HG02973 (cell line): ENCODE measurements around the gene ABI2.
"Not testable (repeated sequence)": the region's sequence is repeated elsewhere in the genome, so short reads cannot be mapped to it uniquely, and the experiment has no call there.

ENCODE experiments used
- ATAC-seq: cut with Tn5 transposase; IDR thresholded peaks from one replicate; pipeline ENCODE4 v1.9.1; 2021; ENCODE audit warnings: moderate library complexity; ENCODE audit not compliant: unreplicated experiment

Gene ABI2

DNA sequence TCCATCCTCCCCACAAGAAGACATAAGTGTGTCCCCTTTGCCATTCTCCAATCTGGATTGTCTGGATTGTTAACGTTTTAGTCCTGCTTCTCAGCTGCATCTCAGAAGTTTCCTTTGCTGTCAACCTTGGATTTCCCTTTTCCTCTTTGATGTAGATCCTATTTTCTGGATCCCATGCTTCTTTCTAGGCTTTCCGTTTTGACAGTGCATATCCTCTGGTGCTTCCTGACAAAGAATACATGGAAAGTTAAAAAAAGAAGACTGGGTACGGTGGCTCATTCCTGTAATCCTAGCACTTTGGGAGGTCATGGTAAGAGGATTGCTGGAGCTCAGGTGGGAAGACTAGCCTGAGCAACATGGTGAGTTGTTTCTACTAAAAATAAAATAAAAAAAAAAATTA, 26.8 kb downstream of the ABI2 start:
- no peak for ATAC-seq

DNA sequence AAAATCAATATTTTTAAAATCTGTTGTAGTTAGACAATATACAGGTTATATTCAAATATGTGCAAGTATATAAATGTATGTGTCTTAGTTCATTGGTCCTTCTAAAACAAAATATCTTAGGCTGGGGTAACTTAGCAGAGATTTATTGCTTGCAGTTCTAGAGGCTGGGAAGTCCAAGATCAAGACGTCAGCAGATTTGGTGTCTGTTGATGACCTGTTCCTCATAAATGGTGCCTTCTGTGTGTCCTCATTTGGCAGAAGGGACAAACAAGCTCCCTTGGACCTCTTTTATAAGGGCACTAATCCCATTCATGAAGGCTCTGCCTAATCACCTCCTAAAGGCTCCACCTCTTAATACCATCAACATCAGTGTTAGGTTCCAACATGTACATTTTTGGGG, 31.3 kb downstream of the ABI2 start:
- no peak for ATAC-seq

- no peak for ATAC-seq
Observed at GRCh38 chr2:203360833-203361430, 32.7 kb downstream of the ABI2 start.

DNA sequence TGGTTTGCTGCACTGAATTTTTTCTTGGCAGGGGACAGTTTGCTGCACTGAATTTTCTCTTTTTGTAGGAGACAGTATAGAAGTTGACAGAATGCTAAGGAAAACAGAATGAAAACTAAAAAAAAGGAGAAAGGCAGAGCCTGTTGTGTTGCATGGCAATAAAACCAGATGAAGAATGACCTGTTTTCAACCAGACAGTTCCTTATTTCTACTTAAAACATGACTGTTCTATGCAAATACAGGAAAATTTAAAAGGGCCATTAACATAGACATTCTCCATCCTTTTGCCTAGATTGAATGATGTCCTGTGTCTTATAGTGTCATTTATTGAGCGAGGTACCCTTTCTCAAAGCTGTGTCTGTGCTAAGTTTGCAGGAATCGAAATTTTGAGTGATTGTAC, 33.3 kb downstream of the ABI2 start:
- no peak for ATAC-seq

- no peak for ATAC-seq
Observed at GRCh38 chr2:203361922-203362321, 33.7 kb downstream of the ABI2 start.

DNA sequence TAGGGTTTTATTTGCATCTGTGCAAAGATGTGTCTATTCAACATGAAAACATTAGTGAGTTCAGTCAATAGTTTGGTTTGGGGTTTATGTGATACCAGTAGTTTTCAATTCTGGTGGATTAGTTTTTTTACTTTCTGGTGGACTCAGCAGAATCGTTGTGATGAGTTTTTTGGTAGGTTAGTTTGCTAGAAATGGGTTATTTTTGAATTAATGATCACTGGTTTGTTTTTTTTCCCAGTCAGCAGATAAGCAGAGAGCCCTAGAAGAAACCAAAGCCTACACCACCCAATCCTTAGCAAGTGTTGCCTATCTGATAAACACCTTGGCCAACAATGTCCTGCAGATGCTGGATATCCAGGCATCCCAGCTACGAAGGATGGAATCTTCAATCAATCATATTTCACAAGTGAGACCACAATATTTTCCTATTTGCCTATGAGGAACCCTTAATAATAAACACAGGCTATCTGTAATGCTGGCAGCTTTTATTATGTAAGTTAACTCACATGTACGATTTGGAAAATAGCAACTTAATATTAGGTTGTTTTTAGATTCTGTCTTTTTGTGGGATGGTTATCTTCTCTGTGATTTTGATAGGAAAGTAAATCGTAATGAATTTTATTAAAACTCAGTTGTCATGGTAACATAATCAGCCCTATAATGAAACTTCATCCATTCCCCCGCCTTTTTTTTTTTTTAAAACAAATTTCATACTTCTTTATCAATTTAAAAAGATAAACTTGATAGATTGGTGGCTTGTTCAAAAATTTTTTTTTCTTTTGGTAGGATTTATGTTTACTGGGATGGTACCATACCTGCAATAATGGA, 38.7 kb downstream of the ABI2 start:
- no peak for ATAC-seq

DNA sequence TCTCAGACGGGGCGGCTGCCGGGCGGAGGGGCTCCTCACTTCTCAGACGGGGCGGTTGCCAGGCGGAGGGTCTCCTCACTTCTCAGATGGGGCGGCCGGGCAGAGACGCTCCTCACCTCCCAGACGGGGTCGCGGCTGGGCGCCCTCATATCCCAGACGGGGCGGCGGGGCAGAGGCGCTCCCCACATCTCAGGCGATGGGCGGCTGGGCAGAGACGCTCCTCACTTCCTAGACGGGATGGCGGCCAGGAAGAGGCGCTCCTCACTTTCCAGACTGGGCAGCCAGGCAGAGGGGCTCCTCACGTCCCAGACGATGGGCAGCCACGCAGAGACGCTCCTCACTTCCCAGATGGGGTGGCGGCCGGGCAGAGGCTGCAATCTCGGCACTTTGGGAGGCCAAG, 44.5 kb downstream of the ABI2 start:
- not testable (repeated sequence) for ATAC-seq

DNA sequence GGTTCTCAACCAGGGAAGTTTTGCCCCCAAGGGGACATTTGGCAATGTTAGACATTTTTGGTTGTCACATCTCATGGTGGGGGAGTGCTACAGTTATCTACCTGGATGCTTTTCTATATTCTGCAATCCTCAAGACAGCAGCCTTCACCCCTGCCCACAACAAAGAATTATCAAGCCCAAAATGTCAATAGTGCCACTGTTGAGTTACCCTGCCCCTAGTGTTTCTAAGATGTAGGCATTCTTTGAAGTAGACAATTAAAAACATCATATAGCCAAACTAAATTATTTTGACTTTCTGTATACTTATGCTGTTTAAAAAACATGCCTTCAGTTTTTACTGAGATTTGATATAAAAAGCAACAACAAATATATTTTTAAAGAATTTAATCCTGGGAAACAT, 48.0 kb downstream of the ABI2 start:
- no peak for ATAC-seq

DNA sequence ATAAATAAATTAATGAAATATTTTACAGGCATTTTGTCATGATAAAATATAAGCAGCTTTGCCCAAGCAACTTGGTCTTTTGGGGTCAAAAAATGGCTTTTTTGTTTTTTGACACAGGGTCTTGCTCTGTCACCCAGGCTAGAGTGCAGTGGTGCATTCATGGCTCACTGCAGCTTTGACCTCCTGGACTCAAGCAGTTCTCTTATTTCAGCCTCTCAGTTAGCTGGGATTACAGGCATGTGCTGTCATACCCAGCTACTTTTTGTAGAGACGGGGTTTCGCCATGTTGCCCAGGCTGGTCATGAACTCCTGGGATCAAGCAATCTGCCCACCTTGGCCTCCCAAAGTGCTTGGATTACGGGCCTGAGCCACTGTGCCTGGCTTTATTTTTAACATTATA, 51.0 kb downstream of the ABI2 start:
- ATAC-seq = no peak

- ATAC-seq = no peak
Observed at GRCh38 chr2:203383038-203383437, 54.8 kb downstream of the ABI2 start.

- not testable (repeated sequence) for ATAC-seq
Observed at GRCh38 chr2:203388153-203388552, 60.0 kb downstream of the ABI2 start.

- no peak for ATAC-seq
Observed at GRCh38 chr2:203394519-203395227, 66.5 kb downstream of the ABI2 start.

- no peak for ATAC-seq
Observed at GRCh38 chr2:203395858-203396257, 67.7 kb downstream of the ABI2 start.

DNA sequence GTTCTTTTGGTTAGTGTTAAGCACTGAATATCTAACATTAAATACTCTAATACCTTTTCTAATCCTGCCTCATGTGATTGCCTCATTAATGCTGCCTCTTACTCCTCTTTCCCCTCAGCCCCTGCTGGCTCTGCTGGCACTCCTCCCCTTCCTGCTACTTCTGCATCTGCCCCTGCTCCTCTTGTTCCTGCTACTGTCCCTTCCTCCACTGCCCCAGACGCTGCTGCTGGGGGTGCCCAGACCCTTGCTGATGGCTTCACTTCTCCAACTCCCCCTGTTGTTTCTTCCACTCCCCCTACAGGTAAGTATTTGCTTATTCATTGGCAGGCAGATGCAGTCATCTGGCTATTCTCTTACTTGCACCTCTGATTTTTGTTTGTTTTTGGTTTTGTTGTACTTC, 68.5 kb downstream of the ABI2 start:
- ATAC-seq = no peak

DNA sequence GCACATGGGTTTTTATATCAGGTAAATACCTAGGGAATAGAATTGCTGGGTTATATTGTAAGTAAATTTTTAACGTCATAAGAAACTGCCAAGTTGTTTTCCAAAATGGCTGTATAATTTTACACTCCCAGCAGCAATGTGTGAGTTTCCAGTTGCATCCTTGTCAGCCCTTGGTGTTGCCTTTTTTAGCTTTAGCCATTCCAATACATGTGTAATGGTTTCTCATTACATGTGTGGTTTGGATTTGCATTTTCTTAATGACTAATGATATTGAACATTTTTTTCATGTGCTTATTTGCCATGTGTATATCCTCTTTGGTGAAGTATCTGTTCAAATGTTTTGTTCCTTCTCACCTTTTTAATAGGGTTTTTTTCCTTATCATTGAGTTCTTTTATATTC, 70.8 kb downstream of the ABI2 start:
- no peak for ATAC-seq

DNA sequence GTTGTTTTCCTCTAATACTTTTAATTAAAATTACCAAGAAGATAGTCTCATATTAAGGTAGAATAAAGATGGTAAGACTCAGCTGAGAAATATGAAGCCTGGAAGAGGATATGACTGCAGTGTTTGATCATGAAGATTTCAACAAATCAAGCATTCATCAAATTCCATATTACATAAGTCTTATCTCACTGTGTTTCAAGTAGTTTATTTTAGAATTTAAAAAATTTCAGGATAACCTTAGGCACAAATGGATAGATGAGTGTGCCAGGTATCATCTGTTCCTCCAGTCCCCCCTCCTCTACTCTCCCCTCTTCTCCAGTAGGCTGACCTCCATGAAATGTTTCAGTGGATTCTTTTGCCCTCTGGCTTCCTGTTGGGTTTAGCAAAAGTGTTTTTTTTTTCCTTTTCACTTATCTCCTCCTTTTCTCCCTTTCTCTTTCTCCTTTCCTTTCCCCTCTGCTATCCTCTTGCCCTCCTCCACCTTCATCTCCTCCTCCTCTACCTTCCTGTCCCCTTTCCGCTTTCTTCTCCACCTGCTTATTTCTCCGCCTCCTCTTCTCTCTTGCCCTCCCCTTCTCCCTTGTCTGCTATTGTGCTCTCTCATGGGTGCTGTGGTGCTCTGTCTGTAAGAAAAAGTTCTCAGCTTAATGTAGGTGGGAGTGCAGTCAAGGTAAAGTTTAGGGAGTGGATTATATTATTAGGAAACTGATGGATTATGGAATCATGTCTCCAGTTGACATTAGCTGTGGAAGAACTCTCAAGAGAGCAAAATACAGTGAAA, 72.8 kb downstream of the ABI2 start:
- ATAC-seq = no peak

- ATAC-seq = no peak
Observed at GRCh38 chr2:203404996-203405395, 76.8 kb downstream of the ABI2 start.

- no peak for ATAC-seq
Observed at GRCh38 chr2:203407496-203407895, 79.3 kb downstream of the ABI2 start.

DNA sequence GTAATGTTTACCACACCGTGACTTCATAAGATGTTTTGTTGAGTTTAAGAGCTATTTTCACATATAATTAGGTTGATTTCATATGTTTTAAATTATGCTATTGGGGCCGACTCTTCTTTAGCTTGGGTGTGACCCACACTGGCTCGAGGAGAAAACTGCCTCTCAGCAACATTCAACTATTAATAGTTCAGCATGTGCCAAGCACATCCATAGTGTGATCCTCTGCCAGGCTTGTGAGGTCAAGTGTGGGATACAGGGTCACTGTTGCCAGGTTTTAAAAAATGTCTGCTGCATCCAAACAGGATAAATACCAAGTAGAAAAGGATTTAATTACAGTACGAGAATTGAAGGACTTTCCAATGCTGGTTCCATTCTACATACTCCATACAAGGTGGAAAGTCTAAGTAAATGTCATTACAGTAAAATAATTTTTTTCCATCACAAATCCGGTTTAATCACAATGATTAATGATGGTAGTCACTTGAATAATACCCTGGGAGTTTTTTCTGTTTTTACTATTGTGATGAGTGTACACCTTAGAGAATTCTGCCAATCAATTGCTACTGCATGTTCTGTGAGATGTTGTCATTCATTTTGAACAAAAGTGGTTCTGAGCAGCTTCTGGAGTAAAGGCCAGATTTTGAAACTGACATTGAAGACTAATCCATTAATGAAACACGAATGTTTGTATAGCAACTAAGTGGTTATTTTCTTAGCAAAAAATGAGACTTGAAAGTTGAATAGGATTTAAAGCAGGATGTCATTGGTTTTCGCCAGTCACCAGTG, 84.5 kb downstream of the ABI2 start:
- ATAC-seq = no peak

GRCh38 chr2:203413796-203414195, 85.6 kb downstream of the ABI2 start:
- no peak for ATAC-seq

- ATAC-seq = no peak
Observed at GRCh38 chr2:203418271-203418670, 90.1 kb downstream of the ABI2 start.
